Endometrial microvascular endothelial cells (primary cell): ENCODE data around the gene MED31. TPM values are rescaled to one million over a fixed set of nuclear protein-coding genes. Genes with fewer than 3 reads are reported as not detected.
"Not testable (repeated sequence)": the region's sequence is repeated elsewhere in the genome, so short reads cannot be mapped to it uniquely, and the experiment has no call there.

Experiments used
- in situ Hi-C: cut with HindIII; loops from 2 replicates; pipeline ENCODE4 v1.10.0; 2017; ENCODE audit warnings: low sequenced_read_pairs, low pct_unique_long_range_greater_than_20kb; ENCODE audit errors: inconsistent ontology term
- total RNA-seq: library from RNA; depleted of rRNA; stranded (reverse); fragments of >200 nt; gene quantifications from one replicate; pipeline ENCODE4 v1.2.3, GENCODE V29; 2015; ENCODE audit errors: inconsistent ontology term

Gene MED31
- total RNA-seq, 1 donor from 2014 or later: 15.7 TPM

GRCh38 chr17:6636616-6637457 lies 14.6 kb downstream of the MED31 start:
- in situ Hi-C loops: no loop called here

- in situ Hi-C loops: no loop called here
Measured at GRCh38 chr17:6636105-6636504, 15.3 kb downstream of the MED31 start.

- in situ Hi-C loops: no loop called here
Measured at GRCh38 chr17:6633263-6633662, 18.1 kb downstream of the MED31 start.

- in situ Hi-C loops: no loop called here
Measured at GRCh38 chr17:6632530-6632929, 18.9 kb downstream of the MED31 start.

- in situ Hi-C loops: no loop called here
Measured at GRCh38 chr17:6630390-6630789, 21.0 kb downstream of the MED31 start.

GRCh38 chr17:6627019-6627418 lies 24.4 kb downstream of the MED31 start:
- in situ Hi-C loops: no loop called here

- in situ Hi-C loops: no loop called here
Measured at GRCh38 chr17:6626616-6627015, 24.8 kb downstream of the MED31 start.

- in situ Hi-C loops: no loop called here
Measured at GRCh38 chr17:6623941-6624340, 27.5 kb downstream of the MED31 start.

GRCh38 chr17:6611231-6611630 lies 40.2 kb downstream of the MED31 start:
- in situ Hi-C loops: no loop called here

GRCh38 chr17:6610011-6610410 lies 41.4 kb downstream of the MED31 start:
- in situ Hi-C loops: no loop called here

GRCh38 chr17:6608321-6608720 lies 43.1 kb downstream of the MED31 start:
- in situ Hi-C loops: no loop called here

- in situ Hi-C loops: no loop called here
Measured at GRCh38 chr17:6605142-6605541, 46.3 kb downstream of the MED31 start.

GRCh38 chr17:6603744-6604325 lies 47.6 kb downstream of the MED31 start:
- in situ Hi-C loops: no loop called here

GRCh38 chr17:6602141-6602540 lies 49.3 kb downstream of the MED31 start:
- in situ Hi-C loops: no loop called here

GRCh38 chr17:6599364-6599763 lies 52.0 kb downstream of the MED31 start:
- in situ Hi-C loops: no loop called here

GRCh38 chr17:6597727-6598126 lies 53.7 kb downstream of the MED31 start:
- in situ Hi-C loops: no loop called here

- in situ Hi-C loops: no loop called here
Measured at GRCh38 chr17:6596941-6597340, 54.5 kb downstream of the MED31 start.

- in situ Hi-C loops: no loop called here
Measured at GRCh38 chr17:6596511-6596910, 54.9 kb downstream of the MED31 start.

- in situ Hi-C loops: no loop called here
Measured at GRCh38 chr17:6596081-6596480, 55.3 kb downstream of the MED31 start.

GRCh38 chr17:6593371-6593770 lies 58.0 kb downstream of the MED31 start:
- in situ Hi-C loops: not testable (repeated sequence)
